ENCODE measurements around the gene PNPLA5.

DNA sequence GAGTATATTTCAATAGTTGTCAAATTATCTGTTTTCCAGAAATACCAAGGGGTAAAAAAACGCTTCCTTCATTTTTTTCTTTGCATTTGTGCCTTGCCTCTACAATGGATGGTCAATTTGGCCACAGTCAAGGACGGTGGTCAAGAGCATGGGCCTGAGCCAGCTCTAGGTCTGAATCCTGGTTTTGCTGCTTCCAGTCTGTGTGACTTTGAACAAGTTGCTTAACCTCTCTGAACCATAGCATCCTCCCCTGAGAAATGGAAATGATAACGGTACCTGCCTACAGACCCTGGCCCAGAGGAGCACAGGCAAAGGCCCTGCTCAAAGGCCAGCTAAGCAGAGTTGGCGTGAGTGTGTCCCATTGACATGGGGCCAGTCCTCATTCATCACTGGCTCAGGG lies 3.1 kb downstream of the PNPLA5 start:
- TF ChIP-seq CTCF (conservative IDR thresholded peaks at IDR 0.05; ENCODE audit: low read length) (no peak), EZH2phosphoT487 (IDR thresholded peaks at IDR 0.05; ENCODE audit: borderline replicate concordance) (no peak)

All from Loucy (cell line).